Forelimb muscle (tissue), 1 donor: ENCODE measurements around the gene DRC1. TPM values are rescaled to one million over a fixed set of nuclear protein-coding genes. Genes with fewer than 3 reads are reported as not detected.
A peak's percentile ranks its signal among the peaks of the same experiment; 100 is the strongest.
"Not testable (repeated sequence)": the region's sequence is repeated elsewhere in the genome, so short reads cannot be mapped to it uniquely, and the experiment has no call there.

Experiments
- DNase-seq: peaks from one replicate; pipeline ENCODE4 v3.0.0-alpha.2; 2013; ENCODE audit warnings: low read depth
- polyA plus RNA-seq: library from polyadenylated mRNA; unstranded; fragments of 120-200 nt; gene quantifications from one replicate; pipeline ENCODE4 v1.2.1, GENCODE V29; 2013; ENCODE audit not compliant: insufficient read length

Gene DRC1
- polyA plus RNA-seq = 0.16 TPM

DNA sequence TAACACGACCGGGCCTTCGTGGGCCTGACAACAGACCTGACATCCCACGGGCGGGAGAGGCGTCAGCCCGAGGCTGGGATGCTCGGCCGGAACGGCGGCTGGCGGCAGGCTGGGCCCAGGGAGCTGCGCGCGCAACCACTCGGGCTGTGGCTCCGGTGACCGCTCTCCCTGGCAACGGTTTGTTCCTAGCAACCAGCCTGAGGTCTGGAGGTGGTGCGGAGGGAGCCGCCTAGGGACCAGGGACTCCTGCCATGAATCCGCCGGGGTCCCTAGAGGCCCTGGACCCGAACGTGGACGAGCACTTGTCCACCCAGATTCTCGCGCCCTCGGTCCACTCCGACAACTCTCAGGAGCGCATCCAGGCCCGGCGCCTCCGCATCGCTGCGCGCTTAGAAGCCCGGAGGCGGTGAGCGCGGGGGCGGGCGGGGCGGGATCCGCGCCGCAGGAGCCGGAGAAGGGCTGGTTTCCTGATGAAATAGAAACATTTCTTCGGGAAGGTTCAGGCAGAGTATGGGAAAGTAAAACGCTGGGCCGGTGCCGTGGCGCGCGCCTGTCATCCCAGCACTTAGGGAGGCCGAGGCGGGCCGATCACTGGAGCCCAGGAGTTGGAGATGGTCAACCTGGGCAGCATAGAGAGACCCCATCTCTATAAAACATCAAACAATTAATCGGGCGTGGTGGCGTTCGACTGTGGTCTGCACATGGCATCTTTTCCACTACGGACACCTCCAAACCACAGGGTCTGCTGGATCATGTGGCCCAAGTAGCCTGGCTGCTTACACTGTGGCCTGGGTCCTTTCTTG, at the start of gene DRC1:
DRC1 (plus strand) TSS at position 182 of the 803 bp plus-strand sequence; CDS start at position 252, 70 bp downstream.
- peak; percentile 19 for DNase-seq

DNA sequence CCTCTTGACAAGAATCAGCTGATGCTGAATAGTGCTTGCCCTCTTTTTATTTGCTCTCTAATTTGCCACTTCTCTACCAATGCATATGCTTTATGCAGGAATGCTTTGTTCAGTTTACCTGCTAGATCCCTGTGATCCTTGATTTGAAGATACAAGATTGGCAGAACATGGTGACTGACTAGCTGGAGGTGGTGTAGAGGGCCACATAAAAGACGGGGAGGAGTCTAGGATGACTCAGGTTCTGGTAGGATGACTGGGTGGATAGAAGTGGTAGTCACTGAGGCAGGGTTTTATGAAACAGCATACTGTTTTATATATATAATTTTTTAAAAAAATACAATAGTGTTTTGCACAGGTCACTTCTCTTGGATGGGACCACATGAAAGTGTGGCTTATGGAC, 48.8 kb upstream of the DRC1 start:
- DNase-seq = no peak

DNA sequence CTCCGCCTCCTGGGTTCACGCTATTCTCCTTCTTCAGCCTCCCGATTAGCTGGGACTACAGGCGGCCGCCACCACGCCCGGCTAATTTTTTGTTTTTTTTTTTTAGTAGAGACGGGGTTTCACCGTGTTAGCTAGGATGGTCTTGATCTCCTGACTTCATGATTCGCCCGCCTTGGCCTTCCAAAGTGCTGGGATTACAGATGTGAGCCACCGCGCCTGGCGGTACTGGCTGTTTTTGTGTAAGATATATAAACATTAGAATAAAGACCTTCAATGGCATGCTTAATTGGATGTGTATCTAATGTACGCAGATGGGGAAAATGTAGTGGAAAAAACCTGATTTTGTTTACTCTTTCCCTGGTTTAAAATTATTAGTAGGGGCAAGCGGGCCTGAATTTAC, 47.3 kb upstream of the DRC1 start:
- not testable (repeated sequence) for DNase-seq

DNA sequence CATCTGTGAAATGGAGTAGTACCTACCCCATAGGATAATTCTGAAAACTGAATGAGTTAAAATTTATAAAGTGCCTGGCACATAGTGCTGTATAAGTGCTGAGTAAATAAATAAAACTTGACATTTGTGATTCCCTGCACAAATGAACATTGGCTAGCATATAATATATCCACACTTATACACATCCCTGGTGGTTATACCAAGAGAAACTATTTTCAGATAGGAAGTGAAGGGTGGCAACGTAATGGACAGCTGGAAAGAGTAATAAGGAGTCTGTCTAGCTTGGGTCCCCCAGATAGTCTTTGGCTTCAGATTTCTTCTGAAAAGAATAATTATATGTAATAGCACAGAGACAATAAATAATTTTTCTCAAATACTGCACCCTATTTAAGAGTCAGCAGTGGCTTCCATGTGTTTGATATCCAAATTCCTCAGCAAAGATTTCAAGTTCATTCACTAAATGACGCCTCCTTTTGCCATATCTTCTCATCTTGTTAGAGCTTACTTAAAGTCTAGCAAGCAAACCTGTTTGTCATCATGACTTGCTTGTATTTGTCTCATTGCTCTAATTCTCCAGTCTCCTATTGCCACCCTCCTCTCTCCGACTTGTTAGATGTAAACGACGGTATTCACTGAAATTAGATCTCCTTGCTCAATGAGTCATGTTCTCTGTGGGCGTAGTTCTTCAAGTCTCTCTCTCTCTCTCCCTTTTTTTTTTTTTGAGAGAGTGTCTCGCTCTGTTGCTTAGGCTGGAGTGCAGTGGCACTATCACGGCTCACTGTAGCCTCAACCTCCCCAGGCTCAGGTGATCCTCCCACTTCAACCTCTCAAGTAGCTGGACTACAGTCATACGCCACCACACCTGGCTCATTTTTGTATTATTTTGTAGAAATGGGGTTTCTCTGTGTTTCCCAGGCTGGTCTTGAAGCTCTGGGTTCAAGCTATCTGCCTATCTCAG, 46.4 kb upstream of the DRC1 start:
- DNase-seq = no peak

DNA sequence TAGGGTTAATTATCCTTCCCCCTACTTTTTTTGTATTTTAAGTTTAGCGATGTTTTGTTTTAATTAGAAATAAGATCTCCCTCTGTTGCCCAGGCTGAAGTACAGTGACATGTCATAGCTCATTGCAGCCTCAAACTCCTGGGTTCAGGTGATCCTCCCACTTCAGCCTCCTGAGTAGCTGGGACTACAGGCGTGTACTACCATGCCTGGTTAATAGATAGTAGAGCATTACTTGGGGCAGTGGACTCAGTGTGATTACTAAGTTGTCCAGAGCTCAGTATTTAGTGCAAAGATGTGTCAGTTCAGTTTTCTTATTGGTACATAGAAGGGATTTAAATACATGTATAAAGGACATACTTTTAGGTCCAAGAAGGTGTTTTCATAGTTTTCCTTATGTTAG, 45.6 kb upstream of the DRC1 start:
- DNase-seq = no peak

DNA sequence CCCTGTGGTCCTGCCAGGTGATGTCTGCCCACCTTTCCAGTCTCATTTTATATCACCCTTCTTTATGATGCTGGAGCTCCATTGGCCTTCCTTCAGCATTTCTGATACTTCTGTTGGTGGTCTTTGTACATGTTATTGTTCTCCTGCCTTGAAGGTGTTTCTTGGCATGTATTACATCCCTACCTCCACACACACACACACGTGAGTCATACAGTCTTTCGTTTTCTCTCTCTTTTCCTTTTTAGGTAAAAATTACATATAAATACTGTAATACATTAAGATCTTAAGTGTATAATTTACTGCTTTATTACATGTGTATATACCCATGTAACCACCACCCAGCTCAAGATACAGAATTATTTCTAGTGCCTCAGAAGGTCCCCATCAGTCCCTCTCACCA, 44.9 kb upstream of the DRC1 start:
- DNase-seq = no peak

DNA sequence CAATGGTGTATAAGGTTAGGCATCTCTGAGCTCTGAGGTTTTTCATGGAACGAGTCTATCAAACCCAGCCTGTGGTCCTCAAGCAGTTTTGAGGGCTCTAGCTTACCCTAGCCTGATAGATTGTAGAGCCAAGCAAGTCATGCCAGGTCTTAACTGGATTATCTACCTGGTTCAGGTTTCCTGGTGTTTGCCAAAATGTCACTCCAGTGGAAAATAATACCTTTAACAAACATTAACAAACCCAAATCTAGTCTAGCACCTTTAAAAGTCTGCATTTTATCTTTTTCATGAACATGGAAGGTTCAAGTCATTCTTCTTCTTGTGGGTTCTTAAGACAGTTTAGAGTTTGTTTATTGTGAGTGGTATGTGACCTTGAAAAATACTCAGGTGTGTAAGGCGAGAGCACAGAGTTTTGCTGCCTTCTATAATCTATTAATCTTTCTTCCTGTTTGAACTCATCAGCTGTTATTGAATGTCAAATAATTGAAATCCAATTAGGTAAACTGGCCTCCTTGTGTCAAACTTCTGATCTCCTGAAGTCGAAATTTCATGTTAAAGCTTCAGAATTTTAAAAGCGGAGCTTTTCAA, 41.7 kb upstream of the DRC1 start:
- DNase-seq = no peak

DNA sequence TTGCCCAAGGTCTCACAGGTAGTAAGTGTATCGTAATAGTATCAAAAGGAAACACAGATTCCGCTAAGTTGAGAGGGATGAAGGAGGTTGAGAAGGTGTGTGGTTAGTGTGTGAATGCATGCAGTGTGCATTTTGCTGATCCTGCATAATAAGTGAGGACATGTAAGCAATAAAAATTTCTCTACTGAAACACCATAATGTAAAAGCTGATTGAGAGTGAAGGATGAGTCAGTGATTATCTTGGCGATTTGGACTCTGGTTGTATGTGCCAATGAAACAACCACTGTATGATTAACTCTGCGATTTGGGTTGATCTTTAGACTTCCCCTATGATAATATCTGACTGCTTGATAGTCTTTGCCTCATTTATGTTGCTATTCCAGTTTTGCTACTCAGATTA, 38.4 kb upstream of the DRC1 start:
- no peak for DNase-seq

DNA sequence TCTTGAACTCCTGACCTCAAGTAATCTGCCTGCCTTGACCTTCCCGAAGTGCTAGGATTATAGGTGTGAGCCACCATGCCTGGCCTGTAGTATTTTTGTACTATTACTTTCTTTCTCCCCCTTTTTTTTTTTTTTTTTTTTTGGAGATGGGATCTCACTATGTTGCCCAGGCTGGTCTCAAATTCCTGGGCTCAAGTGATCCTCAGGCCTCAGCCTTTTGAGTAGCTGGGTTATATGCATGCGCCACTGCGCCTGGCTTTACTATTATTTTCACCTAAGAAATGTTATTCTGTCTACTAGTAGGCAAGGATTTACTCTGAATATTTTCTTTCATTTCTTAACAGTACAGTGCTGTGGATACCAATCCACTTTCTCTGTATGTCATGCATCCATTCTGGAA, 37.8 kb upstream of the DRC1 start:
- DNase-seq = no peak

DNA sequence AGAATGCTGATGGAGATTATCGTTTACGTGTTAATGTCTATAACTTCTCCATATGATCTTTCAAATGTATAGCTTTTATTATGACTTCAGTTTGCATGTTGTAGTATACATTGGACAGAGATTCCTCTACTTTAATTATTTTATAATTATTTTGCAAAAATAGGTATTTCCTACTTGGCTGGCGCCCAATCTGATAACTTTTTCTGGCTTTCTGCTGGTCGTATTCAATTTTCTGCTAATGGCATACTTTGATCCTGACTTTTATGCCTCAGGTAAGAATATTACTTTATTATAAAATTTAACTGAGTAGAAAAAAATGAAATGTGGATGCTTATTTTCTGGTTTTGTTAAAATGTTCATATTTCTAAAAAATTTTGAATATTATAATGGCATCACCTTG, 37.1 kb upstream of the DRC1 start:
- no peak for DNase-seq

DNA sequence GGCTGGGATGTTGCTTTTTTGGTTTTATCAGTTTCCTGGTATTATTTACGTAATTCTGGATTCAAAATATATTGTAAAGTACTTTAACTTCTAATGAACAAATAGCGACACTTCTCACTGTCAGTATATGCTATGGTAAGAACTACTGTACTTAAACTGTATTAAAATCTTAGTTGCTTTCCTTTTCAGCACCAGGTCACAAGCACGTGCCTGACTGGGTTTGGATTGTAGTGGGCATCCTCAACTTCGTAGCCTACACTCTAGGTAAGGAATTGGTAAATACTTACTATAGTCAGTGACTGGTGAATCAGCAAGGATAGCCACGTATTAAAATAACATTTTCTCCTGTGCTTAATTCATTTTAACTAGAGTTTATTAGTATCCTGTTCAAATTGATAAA, 34.8 kb upstream of the DRC1 start:
- DNase-seq = no peak

DNA sequence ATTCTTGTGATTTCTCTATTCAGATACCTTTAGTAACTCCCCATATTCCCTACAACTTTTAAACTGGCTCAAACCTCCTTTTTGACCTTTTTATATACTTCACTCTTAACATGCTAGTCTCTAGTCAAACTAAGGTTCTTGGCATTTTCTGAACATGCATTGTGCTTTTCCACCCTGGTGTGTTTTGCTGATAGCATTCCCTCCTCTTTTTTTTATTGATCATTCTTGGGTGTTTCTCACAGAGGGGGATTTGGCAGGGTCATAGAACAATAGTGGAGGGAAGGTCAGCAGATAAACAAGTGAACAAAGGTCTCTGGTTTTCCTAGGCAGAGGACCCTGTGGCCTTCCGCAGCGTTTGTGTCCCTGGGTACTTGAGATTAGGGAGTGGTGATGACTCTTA, 32.1 kb upstream of the DRC1 start:
- DNase-seq = not testable (repeated sequence)

DNA sequence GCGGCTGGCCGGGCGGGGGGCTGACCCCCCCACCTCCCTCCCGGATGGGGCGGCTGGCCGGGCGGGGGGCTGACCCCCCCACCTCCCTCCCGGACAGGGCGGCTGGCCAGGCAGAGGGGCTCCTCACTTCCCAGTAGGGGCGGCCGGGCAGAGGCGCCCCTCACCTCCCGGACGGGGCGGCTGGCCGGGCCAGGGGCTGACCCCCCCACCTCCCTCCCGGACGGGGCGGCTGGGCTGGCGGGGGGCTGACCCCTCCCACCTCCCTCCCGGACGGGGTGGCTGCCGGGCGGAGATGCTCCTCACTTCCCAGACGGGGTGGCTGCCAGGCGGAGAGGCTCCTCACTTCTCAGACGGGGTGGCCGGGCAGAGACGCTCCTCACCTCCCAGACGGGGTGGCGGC, 30.8 kb upstream of the DRC1 start:
- not testable (repeated sequence) for DNase-seq

DNA sequence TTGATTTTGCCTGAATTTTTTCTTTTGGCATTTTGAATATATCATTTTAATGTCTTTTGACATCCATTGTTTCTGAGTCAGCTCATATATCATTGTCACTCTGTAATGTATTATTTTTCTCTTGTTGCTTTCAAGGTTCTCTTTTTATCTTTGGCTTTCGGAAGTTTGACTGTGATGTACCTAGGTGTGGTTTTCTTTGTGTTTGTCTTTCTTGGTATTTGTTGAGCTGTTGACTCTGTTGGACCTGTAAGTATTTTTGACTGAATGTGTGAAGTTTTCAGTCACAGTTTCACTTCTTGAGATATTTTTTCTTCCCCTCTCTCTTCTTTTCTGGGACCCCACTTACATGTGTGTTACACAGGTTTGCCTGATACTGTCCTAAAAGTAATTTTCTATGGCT, 24.9 kb upstream of the DRC1 start:
- no peak for DNase-seq

DNA sequence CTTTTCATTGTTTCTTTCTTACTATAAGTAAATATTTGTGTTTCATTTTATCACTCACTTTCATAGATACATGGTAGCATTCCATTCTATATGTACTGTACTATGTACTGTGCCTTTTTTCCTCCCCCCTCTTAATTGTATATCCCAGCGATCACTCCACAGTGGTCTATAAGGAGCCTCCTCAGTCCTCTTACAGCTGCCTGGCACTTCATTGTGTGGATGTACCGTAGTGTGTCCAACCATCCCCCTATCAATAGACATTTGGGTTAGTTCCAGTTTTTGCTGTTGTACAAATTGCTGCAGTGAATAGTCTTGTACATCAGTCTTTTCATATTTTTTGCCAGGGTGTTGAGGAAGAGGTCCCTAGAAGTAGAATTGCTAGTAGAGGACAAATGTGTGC, 21.4 kb upstream of the DRC1 start:
- no peak for DNase-seq

DNA sequence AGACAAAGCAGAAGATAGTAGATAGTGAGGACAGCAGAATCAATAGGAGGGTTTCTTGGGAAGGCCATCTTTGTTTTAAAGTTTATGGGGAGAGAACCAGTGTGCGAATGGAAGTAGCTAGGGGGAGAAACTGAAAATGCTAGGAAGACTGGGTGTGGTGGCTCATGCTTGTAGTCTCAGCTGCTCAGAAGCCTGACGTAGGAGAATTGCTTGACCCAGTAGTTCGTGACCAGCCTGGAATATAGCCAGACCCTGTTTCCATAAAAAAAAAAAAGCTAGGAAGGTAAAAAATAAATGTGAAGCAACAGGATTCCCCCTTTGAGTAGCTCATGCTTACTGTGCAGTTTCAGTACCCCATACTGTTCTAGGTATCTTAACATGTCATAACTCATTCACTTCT, 19.2 kb upstream of the DRC1 start:
- DNase-seq = no peak

DNA sequence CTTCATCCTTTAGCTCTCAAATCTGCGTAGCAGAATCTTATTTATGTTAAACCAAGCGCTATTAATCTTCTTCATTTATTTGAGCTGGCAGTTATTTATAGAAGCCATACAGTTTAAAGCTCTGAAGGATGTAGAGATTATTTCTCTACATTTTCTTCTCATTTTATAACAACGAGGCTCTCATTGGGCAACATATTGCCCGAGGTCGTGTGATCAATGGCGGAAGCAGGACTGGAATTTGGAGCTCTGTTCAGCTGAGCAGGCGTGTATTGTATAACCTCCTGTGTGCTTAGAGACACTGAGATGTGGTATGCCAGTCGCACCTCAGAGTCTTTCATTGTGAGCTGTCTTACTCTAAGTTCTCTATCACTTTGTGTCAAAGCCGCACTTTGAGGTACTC, 17.5 kb upstream of the DRC1 start:
- DNase-seq = no peak

DNA sequence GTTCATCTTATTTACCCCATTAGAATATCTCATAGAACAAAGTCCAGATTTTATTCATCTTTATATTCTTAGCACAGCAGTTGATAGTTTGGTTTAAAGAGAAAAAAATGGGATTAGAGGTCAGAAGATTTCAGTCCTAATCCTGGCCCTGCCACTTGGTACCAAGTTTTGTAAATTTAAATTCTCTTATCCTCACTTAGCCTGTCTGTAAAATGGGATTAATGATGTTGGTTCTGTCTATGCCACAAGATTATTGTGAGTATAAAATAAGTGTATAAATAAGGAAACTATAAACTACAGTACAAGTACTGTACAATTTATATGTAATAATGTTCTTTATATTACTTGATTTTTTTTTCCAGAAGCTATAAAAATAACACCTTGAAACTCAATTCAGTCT, 17.1 kb upstream of the DRC1 start:
- DNase-seq = no peak

DNA sequence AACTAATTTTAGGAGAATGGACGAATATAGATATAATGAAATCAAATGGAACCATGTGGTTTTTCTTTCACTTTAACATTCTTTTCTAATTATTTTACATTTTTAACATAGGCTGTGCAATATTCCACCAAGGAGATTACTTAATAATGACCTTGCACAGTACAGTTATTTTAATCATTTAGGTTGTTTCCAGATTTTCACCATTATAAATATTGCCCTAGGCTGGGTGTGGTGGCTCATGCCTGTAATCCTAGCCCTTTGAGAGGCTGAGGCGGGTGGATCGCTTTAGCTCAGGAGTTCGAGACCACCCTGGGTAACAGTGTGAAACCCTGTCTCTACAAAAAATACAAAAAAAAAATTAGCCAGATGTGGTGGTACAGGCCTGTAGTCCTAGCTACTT, 14.5 kb upstream of the DRC1 start:
- DNase-seq = no peak

DNA sequence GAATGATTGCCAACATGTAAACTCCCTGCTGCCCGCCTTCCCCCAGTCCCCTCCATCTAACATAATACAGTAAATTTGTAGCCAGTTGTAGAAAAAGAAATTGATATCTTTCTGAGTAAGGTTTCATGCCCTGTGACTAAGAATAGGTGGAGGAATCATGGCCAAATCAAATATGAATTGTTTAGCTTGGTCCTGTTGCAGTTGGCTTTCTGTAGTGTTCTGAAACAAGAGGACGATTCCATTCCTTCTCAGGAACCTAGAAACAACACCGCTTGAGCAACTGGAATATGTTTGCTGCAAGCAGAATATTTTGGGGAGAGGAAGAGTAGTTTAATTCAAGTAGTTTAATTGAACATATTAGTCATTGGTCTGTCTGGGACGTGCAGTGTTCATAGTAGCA, 7.0 kb upstream of the DRC1 start:
- DNase-seq = no peak

DNA sequence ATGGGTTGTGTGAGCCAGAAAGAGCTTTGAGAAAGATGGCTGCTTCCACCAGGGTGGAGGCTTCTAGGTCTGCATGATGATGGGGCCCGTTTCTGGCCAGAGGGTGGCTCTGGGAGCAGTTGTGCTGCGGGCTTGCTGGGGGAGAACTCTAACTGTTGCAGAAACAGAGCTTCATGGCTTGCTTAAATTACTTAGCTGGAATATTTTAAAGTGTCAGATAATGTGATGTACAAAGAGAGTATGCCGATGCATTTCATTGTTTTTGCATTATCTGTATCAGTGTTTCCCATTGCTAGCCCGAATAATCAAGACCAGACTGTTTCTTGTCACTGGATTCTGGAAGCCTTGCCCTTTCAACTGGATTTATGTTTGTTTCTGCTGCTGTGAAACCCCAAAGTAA, 6.3 kb upstream of the DRC1 start:
- DNase-seq = no peak

DNA sequence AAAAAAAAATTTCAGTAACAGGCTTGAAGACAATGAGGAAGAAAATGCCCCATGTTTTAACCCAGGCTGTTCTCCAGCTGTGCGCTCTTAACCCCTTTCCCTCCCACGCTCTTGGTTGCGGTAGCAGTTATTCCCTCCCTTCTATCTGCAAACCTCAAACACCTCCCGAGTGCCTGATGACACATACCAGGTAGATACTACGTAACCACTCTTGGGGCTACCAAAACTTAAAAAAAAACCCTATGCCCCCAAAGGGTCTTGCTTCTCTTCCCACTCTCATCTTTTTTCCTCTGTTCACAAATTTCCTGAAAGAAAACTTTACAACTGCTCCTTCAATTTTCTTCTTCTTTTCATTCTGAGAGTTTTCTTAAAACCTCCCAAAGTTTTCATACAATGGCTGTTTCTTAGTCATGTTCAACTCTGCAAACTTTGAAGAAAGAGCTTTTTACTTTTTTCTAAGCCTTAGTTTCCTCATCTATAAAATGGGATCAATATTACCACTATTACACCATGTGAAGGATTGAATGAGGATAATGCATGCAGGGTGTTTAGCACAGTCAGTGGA, 4.9 kb upstream of the DRC1 start:
- DNase-seq = no peak
